Aorta (tissue), 5 donors: ENCODE results near the gene IL12RB2. TPM values are rescaled to one million over a fixed set of nuclear protein-coding genes. Genes with fewer than 3 reads are reported as not detected.

Source experiments
- ATAC-seq: fragments of 200-7000 bp; cut with Tn5 transposase; one replicate; pipeline ENCODE4 v1.9.1; 2022; ENCODE audit warnings: moderate library complexity; ENCODE audit not compliant: low FRiP score
- DNase-seq, 2 donors: peaks; one replicate each; pipeline ENCODE4 v3.0.0-alpha.2; 2020
- H3K27ac ChIP-seq, 2 donors: one replicate each; pipeline ENCODE4 v1.5.1; 2013; ENCODE audit warnings: low read length in 2 of 2, mild to moderate bottlenecking in 2 of 2, moderate library complexity in 2 of 2, control low read depth in 1 of 2, inconsistent platforms in 1 of 2, low read depth in 1 of 2
- H3K27me3 ChIP-seq, 2 donors: one replicate each; pipeline ENCODE4 v1.6.1; 2013; ENCODE audit warnings: control low read depth in 1 of 2, low read length in 1 of 2, mild to moderate bottlenecking in 1 of 2, moderate library complexity in 1 of 2; ENCODE audit not compliant: insufficient read depth in 2 of 2, control insufficient read depth in 1 of 2
- H3K36me3 ChIP-seq, 2 donors: one replicate each; pipeline ENCODE4 v1.6.1; 2013; ENCODE audit warnings: control low read depth in 1 of 2, low read length in 1 of 2, mild to moderate bottlenecking in 1 of 2; ENCODE audit not compliant: insufficient read depth in 2 of 2, control insufficient read depth in 1 of 2
- H3K4me1 ChIP-seq, 2 donors: one replicate each; pipeline ENCODE4 v1.6.1; 2013; ENCODE audit warnings: low read length in 2 of 2, control low read depth in 1 of 2, mild to moderate bottlenecking in 1 of 2, moderate library complexity in 1 of 2; ENCODE audit not compliant: insufficient read depth in 2 of 2, control insufficient read depth in 1 of 2
- H3K4me3 ChIP-seq, 2 donors: one replicate each; pipeline ENCODE4 v1.5.1; 2013; ENCODE audit warnings: low read length in 2 of 2, control low read depth in 1 of 2, mild to moderate bottlenecking in 1 of 2
- H3K9me3 ChIP-seq: one replicate; pipeline ENCODE4 v1.6.1; 2013; ENCODE audit warnings: mild to moderate bottlenecking, low read length; ENCODE audit not compliant: control insufficient read depth
- WGBS, 2 donors: extraction: QIAGEN DNeasy Blood & Tissue Kit; methylation state at CpG; one replicate each; pipeline ENCODE4 v1.1.7; 2013; 5-methylcytosine and 5-hydroxymethylcytosine counted together
- intact Hi-C, 2 donors: fragments of 100-400 bp; cut with DNase I; formaldehyde crosslinking; loops; one replicate each; pipeline versions ENCODE4 v1.14.2 to v1.15.0; 2022
- polyA plus RNA-seq, 2 donors: library from polyadenylated mRNA; stranded (reverse); fragments of 200-250 nt; gene quantifications; one replicate each; pipeline ENCODE4 v1.2.3, GENCODE V29; 2013
- total RNA-seq, 2 donors: library from RNA; stranded (reverse); fragmentation: NEBNext Ultra II Directional; extraction: Animal tissue kit (Norgen Biotek cat#: 25700); gene quantifications; one replicate each; pipeline ENCODE4 v1.2.1, GENCODE V29; 2021
- donor health status: healthy with polysubstance abuse.
- donor health status: Bipolar disorder and iron deficiency.
- donor health status: DM: no; HTN: no; CAD: no.
- donor health status: DM: no; HTN: no; CAD: no.
- donor health status: DM: yes; HTN: yes; CAD: no.

The IL12RB2 gene
- total and polyA plus RNA-seq, 4 donors, result 0.08 to 5.3 (median 0.88) TPM; not detected in 1

DNA sequence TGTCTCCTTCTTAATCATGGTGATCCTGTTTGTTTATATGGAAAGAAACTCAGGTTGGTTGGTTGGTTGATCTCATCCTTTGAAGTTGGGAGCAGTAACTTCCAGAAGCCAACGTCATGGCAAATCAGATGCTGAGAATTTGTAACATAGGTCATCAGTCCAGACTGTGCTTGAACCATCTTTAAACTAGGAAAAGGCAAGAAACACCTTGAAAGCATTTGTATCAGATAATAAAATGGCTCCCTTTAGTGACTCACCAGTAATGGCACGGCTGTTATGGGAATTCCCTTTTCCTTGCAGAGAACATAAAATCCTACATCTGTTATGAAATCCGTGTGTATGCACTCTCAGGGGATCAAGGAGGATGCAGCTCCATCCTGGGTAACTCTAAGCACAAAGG, 64.5 kb downstream of the IL12RB2 start:
- no peaks in the 10 kb centered on the region for H3K4me1 ChIP-seq
- no peak overlapping the region for H3K27ac ChIP-seq
- no peak overlapping the region for H3K4me3 ChIP-seq
- no peaks in the 10 kb centered on the region for H3K36me3 ChIP-seq
- H3K9me3 ChIP-seq, result no peaks in the 10 kb centered on the region
- 69 to 70% methylated on average over 3 of the region's 3 CpGs for WGBS, 2 donors
- H3K27me3 ChIP-seq, result no peaks in the 10 kb centered on the region
- no peak for DNase-seq
- intact Hi-C loops, result no loop called here
- no peak for ATAC-seq

- Histone ChIP-seq H3K4me3 (no peak overlapping the region), H3K9me3 (no peaks in the 10 kb centered on the region), H3K36me3 (no peaks in the 10 kb centered on the region), H3K4me1 (no peaks in the 10 kb centered on the region), H3K27me3 (no peaks in the 10 kb centered on the region), H3K27ac (no peak overlapping the region)
- no peak for DNase-seq
- ATAC-seq, result no peak
- intact Hi-C loops, result no loop called here
These were observed 65.2 kb downstream of the IL12RB2 start for GRCh38 chr1:67372898-67373297.

GRCh38 chr1:67376381-67376780, 68.7 kb downstream of the IL12RB2 start:
- Histone ChIP-seq H3K4me1 (no peaks in the 10 kb centered on the region), H3K4me3 (no peak overlapping the region), H3K36me3 (no peaks in the 10 kb centered on the region), H3K27me3 (no peaks in the 10 kb centered on the region), H3K9me3 (no peaks in the 10 kb centered on the region), H3K27ac (no peak overlapping the region)
- WGBS, 2 donors, result 54 to 60% methylated on average over 3 of the region's 3 CpGs
- intact Hi-C loops, result no loop called here
- no peak for DNase-seq
- ATAC-seq, result no peak

DNA sequence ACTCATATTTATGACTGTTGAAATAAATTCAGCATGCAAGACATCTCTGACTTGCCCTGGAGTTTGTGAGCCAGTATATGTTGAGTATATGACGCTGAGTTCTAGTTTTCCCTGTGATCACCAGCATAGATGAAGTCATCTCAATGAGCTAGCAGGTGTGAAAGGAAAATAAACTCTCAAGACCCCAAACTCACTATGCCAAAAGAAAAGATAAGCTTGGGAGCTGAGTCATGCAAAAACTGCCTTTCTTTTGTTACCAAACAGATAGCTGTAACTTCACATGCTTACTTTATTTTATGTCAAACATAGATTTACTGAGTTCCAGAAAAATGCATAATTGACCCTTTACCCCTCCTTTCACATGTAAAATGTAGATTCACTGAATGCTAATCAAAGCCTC, 69.6 kb downstream of the IL12RB2 start:
- no peak overlapping the region for H3K4me3 ChIP-seq
- no peak overlapping the region for H3K27ac ChIP-seq
- ATAC-seq, result no peak
- no peaks in the 10 kb centered on the region for H3K36me3 ChIP-seq
- no peaks in the 10 kb centered on the region for H3K4me1 ChIP-seq
- intact Hi-C loops, result no loop called here
- no peaks in the 10 kb centered on the region for H3K9me3 ChIP-seq
- 91 to 93% methylated on average over 1 of the region's 1 CpG for WGBS, 2 donors
- no peaks in the 10 kb centered on the region for H3K27me3 ChIP-seq
- no peak for DNase-seq

GRCh38 chr1:67381154-67381553, 73.5 kb downstream of the IL12RB2 start:
- no peak overlapping the region for H3K4me3 ChIP-seq
- H3K4me1 ChIP-seq, result no peaks in the 10 kb centered on the region
- no peak overlapping the region for H3K27ac ChIP-seq
- no peaks in the 10 kb centered on the region for H3K27me3 ChIP-seq
- H3K9me3 ChIP-seq, result no peaks in the 10 kb centered on the region
- intact Hi-C loops, result no loop called here
- DNase-seq (no peak), ATAC-seq (no peak)
- no peaks in the 10 kb centered on the region for H3K36me3 ChIP-seq
- WGBS, 2 donors, result 81 to 83% methylated on average over 4 of the region's 4 CpGs

DNA sequence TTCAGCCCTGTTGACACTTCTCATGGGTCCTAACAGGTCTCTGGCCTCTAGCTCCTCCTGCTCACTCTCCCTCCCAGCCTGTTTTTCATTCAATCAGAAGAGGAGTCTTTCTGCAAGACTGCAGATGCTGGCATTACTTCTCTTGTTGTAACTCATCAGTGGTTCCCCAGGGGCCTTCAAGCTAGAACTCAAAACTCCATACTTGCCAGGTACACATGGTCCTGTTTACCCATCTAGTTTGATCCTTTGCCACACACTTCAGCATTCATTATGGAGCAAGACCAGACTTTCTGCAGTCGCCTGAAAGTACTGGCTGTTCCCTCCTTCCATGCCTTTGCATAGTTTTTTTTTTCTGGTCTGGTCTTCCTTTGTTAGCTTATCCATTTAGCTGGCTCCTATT, 74.6 kb downstream of the IL12RB2 start:
- H3K4me3 ChIP-seq, result no peak overlapping the region
- no peaks in the 10 kb centered on the region for H3K9me3 ChIP-seq
- DNase-seq (no peak), ATAC-seq (no peak)
- H3K27ac ChIP-seq, result no peak overlapping the region
- H3K36me3 ChIP-seq, result no peaks in the 10 kb centered on the region
- 36 to 54% methylated on average over 1 of the region's 1 CpG for WGBS, 2 donors
- intact Hi-C loops, result no loop called here
- no peaks in the 10 kb centered on the region for H3K4me1 ChIP-seq
- H3K27me3 ChIP-seq, result no peaks in the 10 kb centered on the region

DNA sequence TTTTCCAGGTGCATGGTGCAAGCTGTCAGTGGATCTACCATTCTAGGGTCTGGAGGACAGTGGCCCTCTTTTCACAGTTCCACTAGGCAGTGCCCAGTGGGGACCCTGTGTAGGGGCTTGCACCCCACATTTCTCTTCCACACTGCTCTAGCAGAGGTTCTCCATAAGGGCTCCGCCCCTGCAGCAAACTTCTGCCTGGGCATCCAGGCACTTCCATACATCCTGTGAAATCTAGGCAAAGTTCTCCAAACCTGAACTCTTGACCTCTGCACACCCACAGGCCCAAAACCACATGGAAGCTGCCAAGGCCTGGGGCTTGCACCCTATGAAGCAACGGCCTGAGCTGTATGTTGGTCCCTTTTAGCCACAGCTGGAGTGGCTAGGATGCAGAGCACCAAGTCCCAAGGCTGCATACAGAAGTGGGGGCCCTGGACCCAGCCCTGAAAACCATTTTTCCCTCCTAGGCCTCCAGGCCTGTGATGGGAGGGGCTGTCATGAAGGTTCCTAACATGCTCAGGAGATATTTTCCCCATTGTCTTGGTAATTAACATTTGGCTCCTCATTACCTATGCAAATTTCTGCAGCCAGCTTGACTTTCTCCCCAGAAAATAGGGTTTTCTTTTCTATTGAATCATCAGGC, 76.4 kb downstream of the IL12RB2 start:
- no peak for ATAC-seq
- Histone ChIP-seq H3K9me3 (no peaks in the 10 kb centered on the region), H3K36me3 (no peaks in the 10 kb centered on the region), H3K27ac (no peak overlapping the region), H3K4me1 (no peaks in the 10 kb centered on the region), H3K27me3 (no peaks in the 10 kb centered on the region), H3K4me3 (no peak overlapping the region)
- no peak for DNase-seq
- WGBS, 2 donors, result 81 to 90% methylated on average over 2 of the region's 2 CpGs
- intact Hi-C loops, result no loop called here

DNA sequence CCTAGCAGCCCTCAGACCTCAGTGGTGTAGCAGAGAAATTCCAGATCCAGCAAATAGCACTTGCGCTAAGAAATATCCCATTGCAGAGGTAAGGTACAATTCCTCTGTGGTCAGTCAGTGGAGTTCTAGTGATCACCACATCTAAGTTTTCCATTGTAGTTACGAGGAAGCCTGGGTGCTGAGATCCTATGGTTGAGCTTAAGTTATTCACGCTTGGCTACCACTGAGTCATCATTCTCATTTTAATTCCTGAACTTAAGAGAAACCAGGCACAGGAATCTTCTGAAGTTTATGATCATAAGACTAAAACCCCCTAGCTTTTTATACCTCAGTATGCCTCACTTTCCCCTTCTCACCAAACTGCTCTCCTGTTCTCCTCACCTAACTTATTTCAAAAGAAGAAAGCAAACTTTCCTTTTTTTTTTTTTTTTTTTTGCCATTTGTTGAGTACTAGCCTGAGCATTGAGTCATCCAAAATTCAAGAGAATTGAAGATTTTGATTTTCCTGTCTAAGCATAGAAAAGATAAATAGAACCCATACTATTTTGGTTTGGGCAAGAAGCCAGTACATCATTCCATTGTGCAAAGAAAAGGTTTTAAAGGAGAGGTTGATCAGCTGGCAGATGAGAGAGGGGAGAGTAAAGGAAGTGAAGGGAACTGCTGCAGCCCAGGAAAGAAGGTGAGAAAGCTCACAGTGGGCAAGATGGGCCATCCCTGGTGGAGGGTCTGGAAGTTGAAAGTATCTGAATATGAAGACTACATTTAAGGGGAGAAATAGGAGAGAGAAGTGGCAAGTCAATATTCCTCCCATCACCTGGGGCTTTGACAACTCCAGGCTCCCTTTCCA, 82.6 kb downstream of the IL12RB2 start:
- Histone ChIP-seq H3K4me3 (no peak overlapping the region), H3K27me3 (no peaks in the 10 kb centered on the region), H3K9me3 (no peaks in the 10 kb centered on the region), H3K27ac (no peak overlapping the region), H3K4me1 (no peaks in the 10 kb centered on the region), H3K36me3 (no peaks in the 10 kb centered on the region)
- intact Hi-C loops, result no loop called here
- ATAC-seq (no peak), DNase-seq (no peak)
- 82 to 85% methylated on average over 3 of the region's 3 CpGs for WGBS, 2 donors

GRCh38 chr1:67393240-67393639, 85.6 kb downstream of the IL12RB2 start:
- Histone ChIP-seq H3K27me3 (no peaks in the 10 kb centered on the region), H3K27ac (no peak overlapping the region), H3K9me3 (no peaks in the 10 kb centered on the region), H3K36me3 (no peaks in the 10 kb centered on the region), H3K4me1 (no peaks in the 10 kb centered on the region), H3K4me3 (no peak overlapping the region)
- intact Hi-C loops, result no loop called here
- 2 to 11% methylated on average over 12 of the region's 12 CpGs for WGBS, 2 donors
- peak in 1 of 2 donors; percentile 78 for DNase-seq
- peak; percentile 46 for ATAC-seq
